Neutrophil (primary cell): ENCODE measurements around the gene SMIM24.

ENCODE experiments used
- H3K27ac ChIP-seq: fragments of 200-600 bp; sonication (generic); 2 replicates; pipeline ENCODE4 v1.5.1; 2016; ENCODE audit warnings: mild to moderate bottlenecking, moderate library complexity
- H3K27me3 ChIP-seq: fragments of 200-600 bp; sonication (generic); 2 replicates; pipeline ENCODE4 v1.6.0; 2016; ENCODE audit warnings: mild to moderate bottlenecking
- H3K36me3 ChIP-seq: fragments of 200-600 bp; sonication (generic); 2 replicates; pipeline ENCODE4 v1.5.1; 2017
- H3K4me1 ChIP-seq, 2 experiments: fragments of 200-600 bp in 1 of 2; sonication (generic) in 1 of 2; 1 replicate in 1 of 2; 2 replicates in 1 of 2; pipeline versions ENCODE4 v1.5.1 to v1.6.1; 2013 to 2016; ENCODE audit warnings: low read depth in 1 of 2, low read length in 1 of 2, mild to moderate bottlenecking in 1 of 2, moderate library complexity in 1 of 2; ENCODE audit not compliant: control insufficient read depth in 1 of 2, insufficient read depth in 1 of 2
- H3K4me3 ChIP-seq, 2 experiments: fragments of 200-600 bp in 1 of 2; sonication (generic) in 1 of 2; 1 replicate in 1 of 2; 2 replicates in 1 of 2; pipeline ENCODE4 v1.5.1; 2013 to 2016; ENCODE audit warnings: low read depth in 1 of 2, low read length in 1 of 2, mild to moderate bottlenecking in 1 of 2, moderate library complexity in 1 of 2
- H3K9me3 ChIP-seq: fragments of 200-600 bp; sonication (generic); 2 replicates; pipeline ENCODE4 v1.5.1; 2016
- CTCF ChIP-seq: fragments of 200-600 bp; sonication (generic); IDR thresholded peaks from 2 replicates; pipeline ENCODE4 v1.5.1; 2016; ENCODE audit warnings: antibody characterized with exemption

SMIM24 gene

GRCh38 chr19:3444695-3445234 lies 35.6 kb downstream of the SMIM24 start:
- Histone ChIP-seq H3K9me3 (no peaks in the 10 kb centered on the region), H3K36me3 (peaks cover 67% of the 10 kb centered on the region), H3K27ac (no peak overlapping the region), H3K27me3 (no peaks in the 10 kb centered on the region), H3K4me1 (no peaks in the 10 kb centered on the region), H3K4me3 (no peak overlapping the region)
- no peak for TF ChIP-seq CTCF

- H3K4me1 ChIP-seq, result no peaks in the 10 kb centered on the region
- no peak overlapping the region for H3K4me3 ChIP-seq
- TF ChIP-seq CTCF, result no peak
- H3K27ac ChIP-seq, result no peak overlapping the region
- no peaks in the 10 kb centered on the region for H3K27me3 ChIP-seq
- H3K9me3 ChIP-seq, result no peaks in the 10 kb centered on the region
- peaks cover 61% of the 10 kb centered on the region for H3K36me3 ChIP-seq
These were observed 36.3 kb downstream of the SMIM24 start for GRCh38 chr19:3443840-3444694.

- Histone ChIP-seq H3K4me1 (no peaks in the 10 kb centered on the region), H3K27ac (no peak overlapping the region), H3K36me3 (peaks cover 62% of the 10 kb centered on the region), H3K27me3 (no peaks in the 10 kb centered on the region), H3K9me3 (no peaks in the 10 kb centered on the region), H3K4me3 (no peak overlapping the region)
- TF ChIP-seq CTCF, result no peak
These were observed 37.7 kb downstream of the SMIM24 start for GRCh38 chr19:3442487-3443071.

GRCh38 chr19:3441986-3442329 lies 38.4 kb downstream of the SMIM24 start:
- H3K27ac ChIP-seq, result no peak overlapping the region
- peaks cover 61% of the 10 kb centered on the region for H3K36me3 ChIP-seq
- no peaks in the 10 kb centered on the region for H3K27me3 ChIP-seq
- H3K4me3 ChIP-seq, result no peak overlapping the region
- H3K9me3 ChIP-seq, result no peaks in the 10 kb centered on the region
- no peak for TF ChIP-seq CTCF
- no peaks in the 10 kb centered on the region for H3K4me1 ChIP-seq

- no peak overlapping the region for H3K4me3 ChIP-seq
- no peak overlapping the region for H3K27ac ChIP-seq
- H3K4me1 ChIP-seq, result no peaks in the 10 kb centered on the region
- no peaks in the 10 kb centered on the region for H3K9me3 ChIP-seq
- TF ChIP-seq CTCF, result no peak
- H3K36me3 ChIP-seq, result peaks cover 63% of the 10 kb centered on the region
- H3K27me3 ChIP-seq, result no peaks in the 10 kb centered on the region
These were observed 39.0 kb downstream of the SMIM24 start for GRCh38 chr19:3441089-3441985.
